Measurements from ENCODE around the gene GZMH.
"Not testable (repeated sequence)": the region's sequence is repeated elsewhere in the genome, so short reads cannot be mapped to it uniquely, and the experiment has no call there.

The GZMH gene

GRCh38 chr14:24609655-24610344 is at the start of gene GZMH:
GZMH (minus strand) TSS chr14:24609685; CDS start chr14:24609613, 72 bp downstream.
- H3K27me3 ChIP-seq (ENCODE audit: insufficient read depth, low read length), result no peaks in the 10 kb centered on the region
- H3K9me3 ChIP-seq (ENCODE audit: insufficient read depth, low read depth, low read length), result no peaks in the 10 kb centered on the region
- no peak within 1 kb of the TSS for H3K9ac ChIP-seq (ENCODE audit: low read depth, low read length)
- no peaks in the 10 kb centered on the region for H3K36me3 ChIP-seq (ENCODE audit: insufficient read depth, low read depth, low read length)
- no peak within 1 kb of the TSS for H3K27ac ChIP-seq (ENCODE audit: low read length)
- H3K4me3 ChIP-seq (ENCODE audit: low read length), result no peak within 1 kb of the TSS
- no peaks in the 10 kb centered on the region for H3K4me1 ChIP-seq (ENCODE audit: insufficient read depth, low read length)

DNA sequence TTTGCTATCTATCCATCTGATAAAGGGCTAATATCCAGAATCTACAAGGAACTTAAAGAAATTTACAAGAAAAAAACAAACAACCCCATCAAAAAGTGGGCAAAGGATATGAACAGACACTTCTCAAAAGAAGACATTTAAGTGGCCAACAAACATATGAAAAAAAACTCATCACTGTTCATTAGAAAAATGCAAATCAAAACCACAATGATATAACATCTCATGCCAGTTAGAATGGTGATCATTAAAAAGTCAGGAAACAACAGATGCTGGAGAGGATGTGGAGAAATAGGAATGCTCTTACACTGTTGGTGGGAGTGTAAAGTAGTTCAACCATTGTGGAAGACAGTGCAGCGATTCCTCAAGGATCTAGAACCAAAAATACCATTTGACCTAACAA is 38.9 kb upstream of the GZMH start:
- not testable (repeated sequence) for H3K4me3 ChIP-seq (ENCODE audit: low read length); H3K9me3 ChIP-seq (ENCODE audit: insufficient read depth, low read depth, low read length); H3K36me3 ChIP-seq (ENCODE audit: insufficient read depth, low read depth, low read length); H3K4me1 ChIP-seq (ENCODE audit: insufficient read depth, low read length); H3K27me3 ChIP-seq (ENCODE audit: insufficient read depth, low read length); H3K27ac ChIP-seq (ENCODE audit: low read length); H3K9ac ChIP-seq (ENCODE audit: low read depth, low read length)

DNA sequence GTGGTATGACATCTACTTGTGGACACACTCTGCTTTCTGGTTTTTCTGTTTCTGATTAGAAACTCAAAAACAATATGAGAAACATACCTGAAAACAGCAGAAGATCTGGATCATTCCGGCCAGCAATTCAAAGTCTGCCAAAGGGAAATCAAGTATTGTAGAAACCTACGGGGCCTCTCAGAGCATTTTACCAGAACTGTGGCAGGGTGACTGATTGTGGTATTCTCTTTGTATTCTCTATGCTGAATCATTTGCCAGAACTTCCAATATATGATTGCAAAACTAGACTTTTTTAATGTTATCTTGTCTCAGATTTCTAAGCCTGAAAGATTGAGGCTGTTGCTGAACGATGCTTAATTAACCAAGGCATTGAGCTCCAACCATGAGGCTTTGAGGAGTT is 30.4 kb upstream of the GZMH start:
- Histone ChIP-seq H3K27ac (ENCODE audit: low read length) (no peak overlapping the region), H3K4me3 (ENCODE audit: low read length) (no peak overlapping the region)

DNA sequence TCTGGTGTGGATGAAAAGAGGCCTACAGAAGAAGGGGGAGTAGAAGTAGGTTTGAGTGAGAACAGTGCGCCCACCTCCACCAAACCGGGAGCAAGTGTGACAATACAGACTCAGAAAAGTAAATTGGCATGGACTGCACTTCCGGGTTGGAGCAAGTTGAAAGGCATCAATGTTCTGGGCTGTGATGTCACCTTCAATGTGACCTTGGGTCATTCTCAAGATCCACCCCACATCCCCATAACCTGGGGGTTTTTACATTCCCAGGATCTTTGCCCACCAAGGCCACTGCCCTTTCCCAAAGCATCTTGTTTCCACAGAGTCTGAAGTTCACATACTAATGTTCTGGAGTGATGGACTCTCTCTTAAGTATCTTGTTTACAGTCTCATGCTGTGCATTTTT is 29.8 kb upstream of the GZMH start:
- no peak overlapping the region for H3K27ac ChIP-seq (ENCODE audit: low read length)
- H3K9ac ChIP-seq (ENCODE audit: low read depth, low read length), result no peak overlapping the region
- no peaks in the 10 kb centered on the region for H3K36me3 ChIP-seq (ENCODE audit: insufficient read depth, low read depth, low read length)
- no peak overlapping the region for H3K4me3 ChIP-seq (ENCODE audit: low read length)
- no peaks in the 10 kb centered on the region for H3K4me1 ChIP-seq (ENCODE audit: insufficient read depth, low read length)
- H3K27me3 ChIP-seq (ENCODE audit: insufficient read depth, low read length), result no peaks in the 10 kb centered on the region
- H3K9me3 ChIP-seq (ENCODE audit: insufficient read depth, low read depth, low read length), result no peaks in the 10 kb centered on the region

More for the DNA sequence above, 30.4 kb upstream of the GZMH start:
- Histone ChIP-seq H3K9me3 (ENCODE audit: insufficient read depth, low read depth, low read length) (no peaks in the 10 kb centered on the region), H3K4me1 (ENCODE audit: insufficient read depth, low read length) (no peaks in the 10 kb centered on the region), H3K27me3 (ENCODE audit: insufficient read depth, low read length) (no peaks in the 10 kb centered on the region), H3K9ac (ENCODE audit: low read depth, low read length) (no peak overlapping the region), H3K36me3 (ENCODE audit: insufficient read depth, low read depth, low read length) (no peaks in the 10 kb centered on the region)

DNA sequence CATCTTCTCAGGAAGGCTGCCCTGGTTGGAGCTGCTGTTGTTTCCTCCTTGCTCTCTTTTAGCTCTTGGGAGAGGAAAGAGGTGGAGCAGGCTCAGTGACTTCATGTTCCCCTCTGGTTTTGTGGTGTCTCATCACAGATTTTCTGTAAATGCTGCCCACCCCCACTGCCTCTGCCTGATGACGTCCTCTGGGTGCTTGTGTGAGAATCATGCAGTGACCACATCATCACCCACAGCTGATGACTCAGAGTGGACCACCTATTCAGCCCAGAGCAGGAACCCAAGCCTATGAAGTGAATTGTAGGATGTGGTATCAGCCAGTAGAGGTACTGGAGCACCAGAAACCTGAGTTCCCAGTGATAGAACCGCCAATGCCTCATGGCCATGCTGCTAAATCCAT is 24.7 kb upstream of the GZMH start, which contains the start of gene GZMB:
Gene GZMB, minus strand, starts transcription at position 33 of the 400 bp plus-strand sequence. Its CDS starts 30 bp downstream, at position 3.
- Histone ChIP-seq H3K9me3 (ENCODE audit: insufficient read depth, low read depth, low read length) (no peaks in the 10 kb centered on the region), H3K36me3 (ENCODE audit: insufficient read depth, low read depth, low read length) (no peaks in the 10 kb centered on the region), H3K27me3 (ENCODE audit: insufficient read depth, low read length) (no peaks in the 10 kb centered on the region), H3K9ac (ENCODE audit: low read depth, low read length) (no peak within 1 kb of the TSS), H3K4me3 (ENCODE audit: low read length) (no peak within 1 kb of the TSS), H3K4me1 (ENCODE audit: insufficient read depth, low read length) (no peaks in the 10 kb centered on the region), H3K27ac (ENCODE audit: low read length) (no peak within 1 kb of the TSS)

DNA sequence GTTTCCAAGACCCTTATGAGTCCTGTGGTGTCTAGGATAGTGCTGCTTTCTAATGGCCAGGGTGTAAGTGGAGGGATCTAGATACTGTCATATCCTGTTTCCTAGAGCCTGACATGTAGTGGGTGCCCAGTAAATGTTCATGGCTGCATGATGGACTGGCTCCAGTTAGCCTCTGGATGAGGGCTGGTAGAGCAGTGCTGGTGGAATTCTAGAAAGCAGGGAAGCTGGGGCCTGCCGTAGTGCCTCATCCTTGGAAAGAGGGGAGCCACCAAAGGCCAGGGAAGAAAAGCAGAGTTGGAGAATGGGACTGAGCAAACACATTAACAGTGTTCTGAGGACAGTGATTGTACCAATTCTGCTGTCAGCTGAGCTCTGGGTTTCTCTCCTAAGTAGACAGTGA is 23.9 kb upstream of the GZMH start:
- Histone ChIP-seq H3K9me3 (ENCODE audit: insufficient read depth, low read depth, low read length) (no peaks in the 10 kb centered on the region), H3K27me3 (ENCODE audit: insufficient read depth, low read length) (no peaks in the 10 kb centered on the region), H3K36me3 (ENCODE audit: insufficient read depth, low read depth, low read length) (no peaks in the 10 kb centered on the region), H3K4me3 (ENCODE audit: low read length) (no peak overlapping the region), H3K27ac (ENCODE audit: low read length) (no peak overlapping the region), H3K9ac (ENCODE audit: low read depth, low read length) (no peak overlapping the region), H3K4me1 (ENCODE audit: insufficient read depth, low read length) (no peaks in the 10 kb centered on the region)

DNA sequence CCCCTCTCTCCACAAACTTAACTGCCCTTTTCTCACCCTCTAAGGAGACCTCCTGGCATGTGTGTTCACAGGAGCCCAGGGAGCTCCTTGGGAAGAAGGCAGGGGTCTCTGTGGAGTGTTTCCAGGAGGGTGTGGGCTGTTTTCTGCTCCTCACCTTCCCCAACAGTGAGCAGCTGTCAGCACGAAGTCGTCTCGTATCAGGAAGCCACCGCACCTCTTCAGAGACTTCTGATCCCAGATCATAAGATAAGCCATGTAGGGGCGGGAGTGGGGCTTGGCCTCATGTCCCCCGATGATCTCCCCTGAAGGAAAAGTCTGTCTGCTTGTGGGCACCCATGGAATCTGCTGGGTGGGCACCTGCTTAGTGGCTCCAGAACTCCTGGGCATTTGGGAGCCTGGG is 23.3 kb upstream of the GZMH start:
- no peaks in the 10 kb centered on the region for H3K36me3 ChIP-seq (ENCODE audit: insufficient read depth, low read depth, low read length)
- H3K27ac ChIP-seq (ENCODE audit: low read length), result no peak overlapping the region
- no peaks in the 10 kb centered on the region for H3K9me3 ChIP-seq (ENCODE audit: insufficient read depth, low read depth, low read length)
- no peak overlapping the region for H3K4me3 ChIP-seq (ENCODE audit: low read length)
- no peaks in the 10 kb centered on the region for H3K27me3 ChIP-seq (ENCODE audit: insufficient read depth, low read length)
- H3K4me1 ChIP-seq (ENCODE audit: insufficient read depth, low read length), result no peaks in the 10 kb centered on the region
- H3K9ac ChIP-seq (ENCODE audit: low read depth, low read length), result no peak overlapping the region

DNA sequence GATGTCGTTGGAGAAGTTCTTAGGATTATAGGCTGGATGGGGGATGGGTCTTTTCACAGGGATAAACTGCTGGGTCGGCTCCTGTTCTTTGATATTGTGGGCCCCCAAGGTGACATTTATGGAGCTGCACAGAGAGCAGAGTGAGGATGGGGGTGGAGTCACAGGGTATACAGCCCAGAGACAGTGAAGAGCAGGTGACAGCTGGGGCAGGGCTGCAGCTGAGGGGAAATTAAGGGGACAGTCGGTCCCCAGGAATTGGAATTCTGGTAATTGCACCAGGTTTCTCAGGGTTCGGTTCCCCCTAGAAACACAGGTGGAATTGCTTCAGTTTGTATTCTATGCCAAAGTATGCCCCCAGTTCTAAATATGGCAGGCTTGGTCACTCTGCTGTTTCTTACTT is 22.9 kb upstream of the GZMH start:
- no peaks in the 10 kb centered on the region for H3K36me3 ChIP-seq (ENCODE audit: insufficient read depth, low read depth, low read length)
- no peak overlapping the region for H3K4me3 ChIP-seq (ENCODE audit: low read length)
- no peak overlapping the region for H3K9ac ChIP-seq (ENCODE audit: low read depth, low read length)
- no peaks in the 10 kb centered on the region for H3K27me3 ChIP-seq (ENCODE audit: insufficient read depth, low read length)
- H3K27ac ChIP-seq (ENCODE audit: low read length), result no peak overlapping the region
- no peaks in the 10 kb centered on the region for H3K9me3 ChIP-seq (ENCODE audit: insufficient read depth, low read depth, low read length)
- H3K4me1 ChIP-seq (ENCODE audit: insufficient read depth, low read length), result no peaks in the 10 kb centered on the region

GRCh38 chr14:24631749-24632335 is 22.4 kb upstream of the GZMH start:
- no peak overlapping the region for H3K4me3 ChIP-seq (ENCODE audit: low read length)
- H3K27me3 ChIP-seq (ENCODE audit: insufficient read depth, low read length), result no peaks in the 10 kb centered on the region
- H3K27ac ChIP-seq (ENCODE audit: low read length), result no peak overlapping the region
- no peak overlapping the region for H3K9ac ChIP-seq (ENCODE audit: low read depth, low read length)
- H3K4me1 ChIP-seq (ENCODE audit: insufficient read depth, low read length), result no peaks in the 10 kb centered on the region
- H3K9me3 ChIP-seq (ENCODE audit: insufficient read depth, low read depth, low read length), result no peaks in the 10 kb centered on the region
- no peaks in the 10 kb centered on the region for H3K36me3 ChIP-seq (ENCODE audit: insufficient read depth, low read depth, low read length)

DNA sequence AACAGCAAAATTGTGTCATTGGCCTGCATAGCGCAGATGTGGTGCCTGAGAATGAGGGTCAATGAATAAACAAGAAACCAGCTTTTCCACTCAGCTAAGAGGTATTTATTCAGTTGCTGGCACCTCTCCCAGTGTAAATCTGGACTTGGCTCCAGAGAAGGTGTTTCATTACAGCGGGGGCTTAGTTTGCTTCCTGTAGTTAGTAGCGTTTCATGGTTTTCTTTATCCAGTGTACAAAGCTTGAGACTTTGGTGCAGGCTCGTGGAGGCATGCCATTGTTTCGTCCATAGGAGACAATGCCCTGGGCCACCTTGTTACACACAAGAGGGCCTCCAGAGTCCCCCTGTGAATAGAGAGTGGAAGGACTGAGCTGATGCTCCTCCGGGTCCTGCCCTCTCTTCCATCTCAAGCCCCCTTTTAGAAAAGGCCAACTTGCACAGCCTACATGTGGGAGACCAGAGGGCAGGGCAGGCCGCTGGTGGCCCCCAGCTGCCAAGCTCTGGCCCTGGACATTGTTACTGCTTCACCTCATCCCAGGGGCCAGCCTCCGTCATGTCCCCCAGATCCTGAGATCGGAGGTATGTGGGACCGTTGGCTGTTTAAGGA is 21.5 kb upstream of the GZMH start:
- no peaks in the 10 kb centered on the region for H3K27me3 ChIP-seq (ENCODE audit: insufficient read depth, low read length)
- H3K4me3 ChIP-seq (ENCODE audit: low read length), result no peak overlapping the region
- H3K36me3 ChIP-seq (ENCODE audit: insufficient read depth, low read depth, low read length), result no peaks in the 10 kb centered on the region
- H3K27ac ChIP-seq (ENCODE audit: low read length), result no peak overlapping the region
- no peaks in the 10 kb centered on the region for H3K4me1 ChIP-seq (ENCODE audit: insufficient read depth, low read length)
- H3K9ac ChIP-seq (ENCODE audit: low read depth, low read length), result no peak overlapping the region
- no peaks in the 10 kb centered on the region for H3K9me3 ChIP-seq (ENCODE audit: insufficient read depth, low read depth, low read length)

- no peaks in the 10 kb centered on the region for H3K9me3 ChIP-seq (ENCODE audit: insufficient read depth, low read depth, low read length)
- no peak overlapping the region for H3K27ac ChIP-seq (ENCODE audit: low read length)
- no peaks in the 10 kb centered on the region for H3K36me3 ChIP-seq (ENCODE audit: insufficient read depth, low read depth, low read length)
Observed at GRCh38 chr14:24630087-24630871, 20.8 kb upstream of the GZMH start.

More at GRCh38 chr14:24630087-24630871, 20.8 kb upstream of the GZMH start:
- no peak overlapping the region for H3K4me3 ChIP-seq (ENCODE audit: low read length)
- H3K9ac ChIP-seq (ENCODE audit: low read depth, low read length), result no peak overlapping the region
- no peaks in the 10 kb centered on the region for H3K27me3 ChIP-seq (ENCODE audit: insufficient read depth, low read length)
- no peaks in the 10 kb centered on the region for H3K4me1 ChIP-seq (ENCODE audit: insufficient read depth, low read length)
